Memory B cell (primary cell): ENCODE measurements around the gene KIF5C.
"Not testable (repeated sequence)": the region's sequence is repeated elsewhere in the genome, so short reads cannot be mapped to it uniquely, and the experiment has no call there.

Source experiments
- ATAC-seq: fragments of 150-1000 bp; cut with Tn5 transposase; 2 replicates; pipeline ENCODE4 v1.10.0; 2021; ENCODE audit warnings: low read depth, mild to moderate bottlenecking, moderate library complexity
- DNase-seq, 2 donors: peaks; one replicate each; pipeline ENCODE4 v3.0.0; 2022; ENCODE audit warnings: low spot score in 2 of 2
- H3K27ac Mint-ChIP-seq: one replicate; pipeline ENCODE4 v1.8.0; 2022; ENCODE audit warnings: mild to moderate bottlenecking, moderate library complexity, mixed read lengths
- H3K27me3 Mint-ChIP-seq: one replicate; pipeline ENCODE4 v1.8.0; 2022; ENCODE audit warnings: mixed read lengths
- H3K36me3 Mint-ChIP-seq: one replicate; pipeline ENCODE4 v1.8.0; 2022; ENCODE audit warnings: mild to moderate bottlenecking, mixed read lengths
- H3K4me1 Mint-ChIP-seq: one replicate; pipeline ENCODE4 v1.8.0; 2022; ENCODE audit warnings: mixed read lengths
- H3K4me3 Mint-ChIP-seq: one replicate; pipeline ENCODE4 v1.8.0; 2022; ENCODE audit warnings: mild to moderate bottlenecking, moderate library complexity, mixed read lengths
- H3K9me3 Mint-ChIP-seq: one replicate; pipeline ENCODE4 v1.8.0; 2022; ENCODE audit warnings: mixed read lengths

KIF5C gene

DNA sequence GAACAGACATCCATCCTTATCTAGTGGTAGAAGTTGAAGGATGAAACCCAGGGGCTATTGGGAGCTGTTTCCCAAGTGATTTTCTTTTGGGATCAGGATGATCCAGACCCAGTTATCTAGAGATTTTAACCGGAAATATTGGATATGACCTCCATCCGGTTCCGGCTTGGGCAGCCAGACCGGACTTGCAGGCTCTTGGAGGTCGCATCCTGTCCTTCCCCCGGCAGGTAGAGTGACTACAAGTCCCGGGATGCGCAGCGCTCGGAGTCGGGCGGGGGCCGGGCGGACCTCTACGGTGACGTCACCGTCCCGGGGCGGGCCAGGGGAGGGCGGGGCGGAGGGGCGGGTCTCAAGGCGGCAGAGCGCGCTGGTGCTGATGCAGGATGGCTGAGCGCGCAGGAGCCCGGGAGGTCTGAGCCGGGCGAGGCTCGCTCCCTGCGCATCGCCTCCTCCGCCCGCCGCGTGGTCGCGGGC, at the start of gene KIF5C:
Gene KIF5C (plus strand): TSS at position 360 of the 474 bp plus-strand sequence. CDS start 391 bp downstream, outside the sequence.
- peak; percentile 90 for ATAC-seq
- Mint-ChIP-seq H3K36me3 (no peaks in the 10 kb centered on the region), H3K4me3 (peak within 1 kb of the TSS; percentile 80), H3K27ac (no peak within 1 kb of the TSS), H3K27me3 (peaks cover 15% of the 10 kb centered on the region), H3K4me1 (peaks cover 12% of the 10 kb centered on the region), H3K9me3 (no peaks in the 10 kb centered on the region)
- DNase-seq = peak; percentile 66 to 67

GRCh38 chr2:148826791-148827190, 48.2 kb upstream of the KIF5C start:
- DNase-seq (no peak), ATAC-seq (no peak)
- peaks cover 10% of the 10 kb centered on the region for H3K9me3 Mint-ChIP-seq
- H3K36me3 Mint-ChIP-seq = peaks cover 4% of the 10 kb centered on the region
- no peaks in the 10 kb centered on the region for H3K4me1 Mint-ChIP-seq
- H3K4me3 Mint-ChIP-seq = no peak overlapping the region
- H3K27ac Mint-ChIP-seq = no peak overlapping the region
- peaks cover 13% of the 10 kb centered on the region for H3K27me3 Mint-ChIP-seq

GRCh38 chr2:148828941-148829340, 46.1 kb upstream of the KIF5C start:
- Mint-ChIP-seq H3K36me3 (peaks cover 4% of the 10 kb centered on the region), H3K27ac (no peak overlapping the region), H3K27me3 (peaks cover 8% of the 10 kb centered on the region), H3K4me3 (no peak overlapping the region), H3K9me3 (peaks cover 9% of the 10 kb centered on the region), H3K4me1 (no peaks in the 10 kb centered on the region)
- ATAC-seq = no peak
- DNase-seq = no peak

- H3K4me1 Mint-ChIP-seq = no peaks in the 10 kb centered on the region
- peaks cover 8% of the 10 kb centered on the region for H3K27me3 Mint-ChIP-seq
- peaks cover 9% of the 10 kb centered on the region for H3K9me3 Mint-ChIP-seq
- H3K4me3 Mint-ChIP-seq = no peak overlapping the region
- H3K27ac Mint-ChIP-seq = no peak overlapping the region
- DNase-seq (no peak), ATAC-seq (no peak)
- H3K36me3 Mint-ChIP-seq = peaks cover 4% of the 10 kb centered on the region
Observed at GRCh38 chr2:148829618-148830017, 45.4 kb upstream of the KIF5C start.

DNA sequence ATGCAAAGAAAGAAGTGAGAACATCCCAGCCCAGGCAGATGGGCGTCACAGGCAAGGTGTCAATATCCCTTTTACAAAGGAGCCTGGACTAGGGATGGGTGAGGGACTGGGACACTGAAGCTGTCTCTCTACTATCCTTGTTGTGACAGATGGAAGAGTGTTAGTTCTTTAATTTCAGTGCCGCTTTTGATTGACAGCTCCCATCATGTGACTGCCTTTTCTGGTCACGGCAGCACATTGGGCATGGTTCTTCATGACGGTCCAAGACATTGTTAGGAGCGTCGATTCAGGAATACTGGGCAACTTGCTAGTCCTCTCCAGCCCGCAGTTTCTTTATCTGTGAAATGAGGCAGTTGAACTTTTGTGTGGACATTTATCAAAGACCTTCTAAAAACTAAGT, 42.4 kb upstream of the KIF5C start:
- Mint-ChIP-seq H3K4me3 (no peak overlapping the region), H3K36me3 (no peaks in the 10 kb centered on the region), H3K27me3 (peaks cover 17% of the 10 kb centered on the region), H3K4me1 (no peaks in the 10 kb centered on the region), H3K27ac (no peak overlapping the region), H3K9me3 (no peaks in the 10 kb centered on the region)
- ATAC-seq (no peak), DNase-seq (no peak)

- ATAC-seq (no peak), DNase-seq (no peak)
Observed at GRCh38 chr2:148842050-148842449, 33.0 kb upstream of the KIF5C start.

DNA sequence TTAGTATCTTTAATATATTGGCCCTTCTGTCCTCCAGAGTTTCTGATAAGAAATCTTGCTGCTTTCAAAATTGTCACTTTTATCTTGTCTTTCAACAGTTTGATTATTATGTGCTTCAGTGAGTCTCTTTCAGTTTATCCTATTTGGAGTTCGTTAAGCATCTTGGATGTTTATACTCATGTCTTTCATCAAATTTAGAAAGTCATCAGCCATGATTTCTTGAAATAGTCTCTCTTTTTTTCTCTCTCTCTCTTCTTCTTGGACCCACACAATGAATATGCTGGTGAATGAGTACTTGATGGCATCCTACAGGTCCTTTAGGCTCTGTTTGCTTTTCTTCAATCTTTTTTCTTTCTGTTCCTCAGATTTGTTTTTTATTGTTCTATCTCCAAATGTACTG, 26.9 kb upstream of the KIF5C start:
- no peak overlapping the region for H3K27ac Mint-ChIP-seq
- DNase-seq (no peak), ATAC-seq (no peak)
- no peaks in the 10 kb centered on the region for H3K4me1 Mint-ChIP-seq
- peaks cover 5% of the 10 kb centered on the region for H3K36me3 Mint-ChIP-seq
- H3K9me3 Mint-ChIP-seq = peaks cover 15% of the 10 kb centered on the region
- no peak overlapping the region for H3K4me3 Mint-ChIP-seq
- peaks cover 21% of the 10 kb centered on the region for H3K27me3 Mint-ChIP-seq

More at GRCh38 chr2:148842050-148842449, 33.0 kb upstream of the KIF5C start:
- Mint-ChIP-seq H3K27me3 (peaks cover 1% of the 10 kb centered on the region), H3K4me1 (no peaks in the 10 kb centered on the region), H3K36me3 (peaks cover 3% of the 10 kb centered on the region), H3K9me3 (peaks cover 6% of the 10 kb centered on the region), H3K27ac (no peak overlapping the region), H3K4me3 (no peak overlapping the region)

GRCh38 chr2:148853458-148853857, 21.6 kb upstream of the KIF5C start:
- peaks cover 25% of the 10 kb centered on the region for H3K27me3 Mint-ChIP-seq

GRCh38 chr2:148860037-148860436, 15.0 kb upstream of the KIF5C start:
- DNase-seq (no peak), ATAC-seq (no peak)
- Mint-ChIP-seq H3K9me3 (no peaks in the 10 kb centered on the region), H3K4me3 (no peak overlapping the region), H3K4me1 (peaks cover 3% of the 10 kb centered on the region), H3K27me3 (peaks cover 16% of the 10 kb centered on the region), H3K36me3 (no peaks in the 10 kb centered on the region), H3K27ac (no peak overlapping the region)

More at GRCh38 chr2:148853458-148853857, 21.6 kb upstream of the KIF5C start:
- no peaks in the 10 kb centered on the region for H3K4me1 Mint-ChIP-seq
- DNase-seq (no peak), ATAC-seq (no peak)
- H3K9me3 Mint-ChIP-seq = peaks cover 5% of the 10 kb centered on the region
- H3K36me3 Mint-ChIP-seq = no peaks in the 10 kb centered on the region
- no peak overlapping the region for H3K27ac Mint-ChIP-seq
- no peak overlapping the region for H3K4me3 Mint-ChIP-seq

DNA sequence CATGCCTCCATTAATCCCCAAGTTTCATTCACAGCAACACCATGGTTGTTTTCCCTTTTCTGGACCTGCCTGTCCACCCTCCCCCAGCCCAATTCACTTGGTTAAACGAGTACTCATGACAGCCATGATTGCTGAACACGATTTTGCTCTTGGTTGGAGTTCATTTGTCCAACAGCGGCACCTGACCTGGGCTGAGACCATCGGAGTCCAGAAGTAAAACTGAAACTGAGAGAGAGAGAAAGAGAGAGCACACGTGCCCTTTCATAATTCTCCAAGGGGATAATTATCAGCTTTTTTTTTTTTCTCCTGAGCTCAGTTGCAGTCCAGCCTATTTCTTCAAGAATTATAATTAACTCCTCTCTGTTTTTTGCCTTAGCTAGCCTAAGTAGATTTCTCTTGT, 13.7 kb upstream of the KIF5C start:
- no peak overlapping the region for H3K4me3 Mint-ChIP-seq
- no peak for DNase-seq
- no peaks in the 10 kb centered on the region for H3K9me3 Mint-ChIP-seq
- no peaks in the 10 kb centered on the region for H3K36me3 Mint-ChIP-seq
- ATAC-seq = no peak
- H3K4me1 Mint-ChIP-seq = peaks cover 3% of the 10 kb centered on the region
- H3K27me3 Mint-ChIP-seq = peaks cover 16% of the 10 kb centered on the region
- H3K27ac Mint-ChIP-seq = no peak overlapping the region

DNA sequence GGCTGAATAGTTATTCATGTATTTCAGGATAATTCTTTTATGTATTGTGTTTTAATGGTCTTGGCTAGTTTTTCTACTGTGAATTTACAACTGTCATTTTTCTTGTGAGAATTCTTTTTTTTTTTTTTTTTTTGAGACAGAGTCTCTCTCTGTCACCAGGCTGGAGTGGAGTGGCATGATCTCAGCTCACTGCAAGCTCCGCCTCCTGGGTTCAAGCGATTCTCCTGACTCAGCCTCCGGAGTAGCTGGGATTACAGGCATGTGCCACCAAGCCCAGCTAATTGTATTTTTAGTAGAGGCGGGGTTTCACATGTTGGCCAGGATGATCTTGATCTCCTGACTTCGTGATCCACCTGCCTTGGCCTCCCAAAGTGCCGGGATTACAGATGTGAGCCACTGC, 12.5 kb upstream of the KIF5C start:
- H3K27ac Mint-ChIP-seq, H3K9me3 Mint-ChIP-seq, H3K4me1 Mint-ChIP-seq, ATAC-seq, H3K4me3 Mint-ChIP-seq, DNase-seq, H3K36me3 Mint-ChIP-seq: not testable (repeated sequence)
- peaks cover 15% of the 10 kb centered on the region for H3K27me3 Mint-ChIP-seq

GRCh38 chr2:148865512-148865911, 9.5 kb upstream of the KIF5C start:
- no peaks in the 10 kb centered on the region for H3K36me3 Mint-ChIP-seq
- peaks cover 3% of the 10 kb centered on the region for H3K9me3 Mint-ChIP-seq

DNA sequence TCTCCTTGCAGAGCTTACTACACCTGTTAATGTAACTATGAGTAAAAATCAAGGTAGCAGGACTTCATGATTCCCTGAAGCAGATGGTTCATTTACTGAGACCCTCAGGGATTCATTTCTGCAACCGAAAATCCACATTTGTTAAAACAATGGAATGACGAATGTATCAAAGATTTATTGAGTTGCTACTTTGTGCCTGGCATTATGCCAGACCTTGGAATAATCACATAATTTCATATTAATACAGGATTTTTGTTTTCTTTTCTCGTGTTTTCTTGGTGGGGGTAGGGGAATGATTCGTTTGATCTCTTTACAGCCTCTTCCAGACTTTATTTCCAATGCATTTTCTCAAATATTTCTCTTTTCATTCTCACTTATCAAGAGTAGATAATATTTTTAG, 8.9 kb upstream of the KIF5C start:
- Mint-ChIP-seq H3K27me3 (peaks cover 14% of the 10 kb centered on the region), H3K4me3 (no peak overlapping the region), H3K9me3 (peaks cover 3% of the 10 kb centered on the region), H3K36me3 (no peaks in the 10 kb centered on the region), H3K27ac (no peak overlapping the region), H3K4me1 (peaks cover under 1% of the 10 kb centered on the region)
- ATAC-seq (no peak), DNase-seq (no peak)

More at GRCh38 chr2:148865512-148865911, 9.5 kb upstream of the KIF5C start:
- no peak overlapping the region for H3K27ac Mint-ChIP-seq
- H3K27me3 Mint-ChIP-seq = peaks cover 17% of the 10 kb centered on the region
- H3K4me1 Mint-ChIP-seq = peaks cover 3% of the 10 kb centered on the region
- no peak overlapping the region for H3K4me3 Mint-ChIP-seq
- ATAC-seq (no peak), DNase-seq (no peak)

DNA sequence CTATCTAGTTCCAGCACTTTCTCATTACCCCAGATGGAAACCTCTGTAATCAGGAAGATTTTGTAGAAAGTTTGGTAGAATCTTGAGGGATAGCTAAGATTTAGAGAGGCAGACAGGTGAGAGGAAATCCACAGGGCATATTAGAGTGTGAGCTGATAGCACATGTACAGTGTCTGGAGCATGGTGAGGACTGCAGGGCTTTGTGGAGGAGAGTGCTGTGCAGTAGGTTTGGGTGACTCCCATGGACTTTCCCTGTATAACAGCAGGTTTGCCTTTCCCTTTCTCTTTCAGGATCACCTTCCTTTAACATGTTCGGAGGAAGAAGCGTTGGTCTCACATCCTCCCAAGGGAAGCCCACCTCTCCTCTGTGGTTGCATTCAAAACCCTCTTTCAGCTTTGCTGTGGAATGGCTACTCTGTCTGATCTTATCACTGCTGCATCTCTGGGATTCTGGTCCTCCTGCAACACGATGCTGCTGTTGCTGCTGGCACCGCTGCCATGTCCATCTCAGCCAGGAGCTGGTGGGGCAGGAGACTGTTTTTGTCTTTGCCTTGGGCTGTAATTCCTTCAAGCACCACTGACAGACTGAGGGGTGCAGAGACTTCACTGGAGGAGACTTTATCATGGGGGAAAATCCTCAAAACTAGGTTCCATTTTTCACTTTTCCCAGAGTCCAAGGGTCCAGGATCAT, 7.8 kb upstream of the KIF5C start:
- H3K4me3 Mint-ChIP-seq = no peak overlapping the region
- H3K27ac Mint-ChIP-seq = no peak overlapping the region
- peaks cover 3% of the 10 kb centered on the region for H3K9me3 Mint-ChIP-seq
- H3K27me3 Mint-ChIP-seq = peaks cover 14% of the 10 kb centered on the region
- DNase-seq = no peak
- no peaks in the 10 kb centered on the region for H3K36me3 Mint-ChIP-seq
- H3K4me1 Mint-ChIP-seq = no peaks in the 10 kb centered on the region
- ATAC-seq = no peak
